Measurements from ENCODE around the gene ATAD3C.

ATAD3C gene

DNA sequence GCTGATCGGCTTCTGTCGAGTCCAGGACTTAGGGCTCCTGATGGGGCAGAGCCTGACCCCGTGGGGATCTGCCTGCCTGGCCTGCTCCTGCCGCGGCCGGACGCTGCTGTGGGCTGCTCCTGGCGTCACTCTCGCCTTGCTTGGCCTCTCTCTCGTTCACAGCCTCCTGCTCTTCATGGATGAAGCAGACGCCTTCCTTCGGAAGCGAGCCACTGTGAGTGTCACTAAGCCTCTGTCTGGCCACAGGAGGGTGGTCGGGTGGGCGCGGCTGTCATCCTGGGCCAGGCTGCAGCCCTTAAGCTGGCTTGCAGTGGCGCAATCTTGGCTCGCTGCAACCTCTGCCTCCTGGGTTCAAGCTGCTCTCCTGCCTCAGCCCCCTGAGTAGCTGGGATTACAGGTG is 38.2 kb downstream of the ATAD3C start:
- no peaks in the 10 kb centered on the region for H3K9me3 ChIP-seq (ENCODE audit: control insufficient read depth, insufficient read depth, low read depth, low read length)
- POLR2A ChIA-PET, result no interaction called here
- CTCF ChIA-PET, result no interaction called here
- H3K36me3 ChIP-seq (ENCODE audit: control insufficient read depth in 2 of 2, insufficient read depth in 1 of 2, low read length in 2 of 2), result peaks cover 29 to 92% of the 10 kb centered on the region in 2 experiments; a peak in 2 of 3 replicates
- H3K4me3 ChIP-seq (ENCODE audit: low read depth, low read length), result no peak overlapping the region
- no peak overlapping the region for H3K27ac ChIP-seq (ENCODE audit: extremely low read depth, low read depth, low read length)
- no peaks in the 10 kb centered on the region for H3K4me1 ChIP-seq (ENCODE audit: control insufficient read depth, insufficient read depth, low read length)
- TF ChIP-seq, protein P1, sequence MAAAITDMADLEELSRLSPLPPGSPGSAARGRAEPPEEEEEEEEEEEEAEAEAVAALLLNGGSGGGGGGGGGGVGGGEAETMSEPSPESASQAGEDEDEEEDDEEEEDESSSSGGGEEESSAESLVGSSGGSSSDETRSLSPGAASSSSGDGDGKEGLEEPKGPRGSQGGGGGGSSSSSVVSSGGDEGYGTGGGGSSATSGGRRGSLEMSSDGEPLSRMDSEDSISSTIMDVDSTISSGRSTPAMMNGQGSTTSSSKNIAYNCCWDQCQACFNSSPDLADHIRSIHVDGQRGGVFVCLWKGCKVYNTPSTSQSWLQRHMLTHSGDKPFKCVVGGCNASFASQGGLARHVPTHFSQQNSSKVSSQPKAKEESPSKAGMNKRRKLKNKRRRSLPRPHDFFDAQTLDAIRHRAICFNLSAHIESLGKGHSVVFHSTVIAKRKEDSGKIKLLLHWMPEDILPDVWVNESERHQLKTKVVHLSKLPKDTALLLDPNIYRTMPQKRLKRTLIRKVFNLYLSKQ (tag by site-specific recombination; IDR thresholded peaks at IDR 0.05; ENCODE audit: borderline replicate concordance), result no peak
- TF ChIP-seq, protein P2, sequence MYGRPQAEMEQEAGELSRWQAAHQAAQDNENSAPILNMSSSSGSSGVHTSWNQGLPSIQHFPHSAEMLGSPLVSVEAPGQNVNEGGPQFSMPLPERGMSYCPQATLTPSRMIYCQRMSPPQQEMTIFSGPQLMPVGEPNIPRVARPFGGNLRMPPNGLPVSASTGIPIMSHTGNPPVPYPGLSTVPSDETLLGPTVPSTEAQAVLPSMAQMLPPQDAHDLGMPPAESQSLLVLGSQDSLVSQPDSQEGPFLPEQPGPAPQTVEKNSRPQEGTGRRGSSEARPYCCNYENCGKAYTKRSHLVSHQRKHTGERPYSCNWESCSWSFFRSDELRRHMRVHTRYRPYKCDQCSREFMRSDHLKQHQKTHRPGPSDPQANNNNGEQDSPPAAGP (tag by site-specific recombination; IDR thresholded peaks at IDR 0.05), result no peak
- TF ChIP-seq ZNF266 (tag by site-specific recombination; IDR thresholded peaks at IDR 0.05; ENCODE audit: low read depth) (no peak), ZNF184 (tag by site-specific recombination; IDR thresholded peaks at IDR 0.05) (no peak), ZNF214 (tag by site-specific recombination; IDR thresholded peaks at IDR 0.05; ENCODE audit: borderline replicate concordance) (no peak), ZNF776 (tag by site-specific recombination; IDR thresholded peaks at IDR 0.05; ENCODE audit: borderline replicate concordance) (no peak), ZBTB7A (tag by site-specific recombination; IDR thresholded peaks at IDR 0.05; ENCODE audit: low read depth) (no peak), ZNF16 (tag by site-specific recombination; IDR thresholded peaks at IDR 0.05; ENCODE audit: low read depth) (no peak), ZFP3 (tag by site-specific recombination; IDR thresholded peaks at IDR 0.05; ENCODE audit: low read depth) (no peak), ZBTB8A (tag by site-specific recombination; IDR thresholded peaks at IDR 0.05) (no peak), ZFHX2 (tag by site-specific recombination; conservative IDR thresholded peaks at IDR 0.05) (no peak), BCL11A (tag by site-specific recombination; IDR thresholded peaks at IDR 0.05; ENCODE audit: low read depth) (no peak), ZNF654 (tag by site-specific recombination; IDR thresholded peaks at IDR 0.05; ENCODE audit: low read depth) (no peak), ZNF521 (tag by site-specific recombination; IDR thresholded peaks at IDR 0.05) (no peak), ZNF548 (tag by site-specific recombination; IDR thresholded peaks at IDR 0.05) (no peak)
- TF ChIP-seq, protein P3, sequence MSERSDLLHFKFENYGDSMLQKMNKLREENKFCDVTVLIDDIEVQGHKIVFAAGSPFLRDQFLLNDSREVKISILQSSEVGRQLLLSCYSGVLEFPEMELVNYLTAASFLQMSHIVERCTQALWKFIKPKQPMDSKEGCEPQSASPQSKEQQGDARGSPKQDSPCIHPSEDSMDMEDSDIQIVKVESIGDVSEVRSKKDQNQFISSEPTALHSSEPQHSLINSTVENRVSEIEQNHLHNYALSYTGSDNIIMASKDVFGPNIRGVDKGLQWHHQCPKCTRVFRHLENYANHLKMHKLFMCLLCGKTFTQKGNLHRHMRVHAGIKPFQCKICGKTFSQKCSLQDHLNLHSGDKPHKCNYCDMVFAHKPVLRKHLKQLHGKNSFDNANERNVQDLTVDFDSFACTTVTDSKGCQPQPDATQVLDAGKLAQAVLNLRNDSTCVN (tag by site-specific recombination; optimal IDR thresholded peaks at IDR 0.05), result no peak
- TF ChIP-seq, protein P4, sequence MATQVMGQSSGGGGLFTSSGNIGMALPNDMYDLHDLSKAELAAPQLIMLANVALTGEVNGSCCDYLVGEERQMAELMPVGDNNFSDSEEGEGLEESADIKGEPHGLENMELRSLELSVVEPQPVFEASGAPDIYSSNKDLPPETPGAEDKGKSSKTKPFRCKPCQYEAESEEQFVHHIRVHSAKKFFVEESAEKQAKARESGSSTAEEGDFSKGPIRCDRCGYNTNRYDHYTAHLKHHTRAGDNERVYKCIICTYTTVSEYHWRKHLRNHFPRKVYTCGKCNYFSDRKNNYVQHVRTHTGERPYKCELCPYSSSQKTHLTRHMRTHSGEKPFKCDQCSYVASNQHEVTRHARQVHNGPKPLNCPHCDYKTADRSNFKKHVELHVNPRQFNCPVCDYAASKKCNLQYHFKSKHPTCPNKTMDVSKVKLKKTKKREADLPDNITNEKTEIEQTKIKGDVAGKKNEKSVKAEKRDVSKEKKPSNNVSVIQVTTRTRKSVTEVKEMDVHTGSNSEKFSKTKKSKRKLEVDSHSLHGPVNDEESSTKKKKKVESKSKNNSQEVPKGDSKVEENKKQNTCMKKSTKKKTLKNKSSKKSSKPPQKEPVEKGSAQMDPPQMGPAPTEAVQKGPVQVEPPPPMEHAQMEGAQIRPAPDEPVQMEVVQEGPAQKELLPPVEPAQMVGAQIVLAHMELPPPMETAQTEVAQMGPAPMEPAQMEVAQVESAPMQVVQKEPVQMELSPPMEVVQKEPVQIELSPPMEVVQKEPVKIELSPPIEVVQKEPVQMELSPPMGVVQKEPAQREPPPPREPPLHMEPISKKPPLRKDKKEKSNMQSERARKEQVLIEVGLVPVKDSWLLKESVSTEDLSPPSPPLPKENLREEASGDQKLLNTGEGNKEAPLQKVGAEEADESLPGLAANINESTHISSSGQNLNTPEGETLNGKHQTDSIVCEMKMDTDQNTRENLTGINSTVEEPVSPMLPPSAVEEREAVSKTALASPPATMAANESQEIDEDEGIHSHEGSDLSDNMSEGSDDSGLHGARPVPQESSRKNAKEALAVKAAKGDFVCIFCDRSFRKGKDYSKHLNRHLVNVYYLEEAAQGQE (tag by site-specific recombination; IDR thresholded peaks at IDR 0.05), result no peak
- TF ChIP-seq, protein P5, sequence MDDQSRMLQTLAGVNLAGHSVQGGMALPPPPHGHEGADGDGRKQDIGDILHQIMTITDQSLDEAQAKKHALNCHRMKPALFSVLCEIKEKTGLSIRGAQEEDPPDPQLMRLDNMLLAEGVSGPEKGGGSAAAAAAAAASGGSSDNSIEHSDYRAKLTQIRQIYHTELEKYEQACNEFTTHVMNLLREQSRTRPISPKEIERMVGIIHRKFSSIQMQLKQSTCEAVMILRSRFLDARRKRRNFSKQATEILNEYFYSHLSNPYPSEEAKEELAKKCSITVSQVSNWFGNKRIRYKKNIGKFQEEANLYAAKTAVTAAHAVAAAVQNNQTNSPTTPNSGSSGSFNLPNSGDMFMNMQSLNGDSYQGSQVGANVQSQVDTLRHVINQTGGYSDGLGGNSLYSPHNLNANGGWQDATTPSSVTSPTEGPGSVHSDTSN (CRISPR knock-in tag; IDR thresholded peaks at IDR 0.05), result no peak

Measured in HEK293 (cell line).